Nephron (organoid): ENCODE data around the gene SLC2A9.
A peak's percentile ranks its signal among the peaks of the same experiment; 100 is the strongest.

Experiments used
- H3K27ac Mint-ChIP-seq, 3 experiments: 2 replicates each; pipeline ENCODE4 v1.8.0; 2020; ENCODE audit warnings: mixed read lengths in 3 of 3, mild to moderate bottlenecking in 2 of 3, moderate library complexity in 1 of 3
- H3K27me3 Mint-ChIP-seq: 2 replicates; pipeline ENCODE4 v1.8.0; 2021; ENCODE audit warnings: low read depth, mild to moderate bottlenecking, moderate library complexity, mixed read lengths
- H3K36me3 Mint-ChIP-seq: 2 replicates; pipeline ENCODE4 v1.8.0; 2020; ENCODE audit warnings: low read depth, mixed read lengths
- H3K4me1 Mint-ChIP-seq: 2 replicates; pipeline ENCODE4 v1.8.0; 2020; ENCODE audit warnings: mixed read lengths
- H3K4me3 Mint-ChIP-seq, 3 experiments: 2 replicates each; pipeline ENCODE4 v1.8.0; 2020; ENCODE audit warnings: mild to moderate bottlenecking in 3 of 3, mixed read lengths in 3 of 3, moderate library complexity in 2 of 3
- H3K9me3 Mint-ChIP-seq: 2 replicates; pipeline ENCODE4 v1.8.0; 2020; ENCODE audit warnings: mixed read lengths
- CTCF ChIP-seq, 3 experiments: fragments of 200-600 bp; sonication (generic); IDR thresholded peaks; one replicate each; pipeline ENCODE4 v1.5.0; 2021; ENCODE audit warnings: antibody characterized with exemption in 3 of 3; ENCODE audit not compliant: unreplicated experiment in 3 of 3

SLC2A9 gene

GRCh38 chr4:10048941-10049697 lies 27.8 kb upstream of the SLC2A9 start:
- Mint-ChIP-seq H3K27me3 (peaks cover 9% of the 10 kb centered on the region), H3K4me3 (no peak overlapping the region), H3K9me3 (no peaks in the 10 kb centered on the region), H3K27ac (no peak overlapping the region), H3K36me3 (no peaks in the 10 kb centered on the region), H3K4me1 (peaks cover 29% of the 10 kb centered on the region)
- TF ChIP-seq CTCF (IDR thresholded peaks at IDR 0.05; ENCODE audit: unreplicated experiment in 3 of 3): no peak

DNA sequence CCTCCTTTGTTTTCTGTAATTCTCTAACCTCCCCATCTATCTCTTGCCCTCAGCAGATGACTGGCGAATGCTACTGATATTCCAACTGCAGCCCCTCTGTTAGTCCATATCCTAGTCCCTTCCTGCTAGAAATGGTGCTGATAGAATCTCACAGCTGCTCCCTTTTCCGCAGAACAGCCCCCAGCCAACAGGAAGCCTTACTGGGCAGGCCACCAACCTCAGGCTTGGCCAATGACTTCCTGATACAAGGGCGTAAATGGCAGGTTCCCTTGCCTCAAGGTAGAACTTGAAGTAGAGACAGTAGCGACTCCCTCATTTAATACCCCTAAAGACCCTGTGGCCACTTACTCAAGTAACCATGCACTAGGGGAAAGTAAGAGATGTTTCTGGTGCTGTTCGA lies 26.7 kb upstream of the SLC2A9 start:
- H3K27me3 Mint-ChIP-seq: peaks cover 3% of the 10 kb centered on the region
- H3K9me3 Mint-ChIP-seq: no peaks in the 10 kb centered on the region
- H3K4me3 Mint-ChIP-seq: no peak overlapping the region
- H3K27ac Mint-ChIP-seq: no peak overlapping the region
- H3K36me3 Mint-ChIP-seq: no peaks in the 10 kb centered on the region
- no peak for TF ChIP-seq CTCF (IDR thresholded peaks at IDR 0.05; ENCODE audit: unreplicated experiment in 3 of 3)
- peaks cover 27% of the 10 kb centered on the region for H3K4me1 Mint-ChIP-seq

GRCh38 chr4:10046471-10046870 lies 25.2 kb upstream of the SLC2A9 start:
- no peak overlapping the region for H3K27ac Mint-ChIP-seq
- no peak for TF ChIP-seq CTCF (IDR thresholded peaks at IDR 0.05; ENCODE audit: unreplicated experiment in 3 of 3)
- peaks cover 17% of the 10 kb centered on the region for H3K4me1 Mint-ChIP-seq
- peaks cover 5% of the 10 kb centered on the region for H3K36me3 Mint-ChIP-seq
- peaks cover 8% of the 10 kb centered on the region for H3K9me3 Mint-ChIP-seq
- H3K4me3 Mint-ChIP-seq: no peak overlapping the region
- H3K27me3 Mint-ChIP-seq: peaks cover under 1% of the 10 kb centered on the region

GRCh38 chr4:10045481-10045880 lies 24.2 kb upstream of the SLC2A9 start:
- H3K27me3 Mint-ChIP-seq: no peaks in the 10 kb centered on the region
- H3K4me3 Mint-ChIP-seq: no peak overlapping the region
- H3K4me1 Mint-ChIP-seq: peaks cover 17% of the 10 kb centered on the region
- peaks cover 5% of the 10 kb centered on the region for H3K36me3 Mint-ChIP-seq
- no peak for TF ChIP-seq CTCF (IDR thresholded peaks at IDR 0.05; ENCODE audit: unreplicated experiment in 3 of 3)
- H3K27ac Mint-ChIP-seq: peak overlapping the region; percentile 54 to 73 (median 57)
- H3K9me3 Mint-ChIP-seq: peaks cover 8% of the 10 kb centered on the region

DNA sequence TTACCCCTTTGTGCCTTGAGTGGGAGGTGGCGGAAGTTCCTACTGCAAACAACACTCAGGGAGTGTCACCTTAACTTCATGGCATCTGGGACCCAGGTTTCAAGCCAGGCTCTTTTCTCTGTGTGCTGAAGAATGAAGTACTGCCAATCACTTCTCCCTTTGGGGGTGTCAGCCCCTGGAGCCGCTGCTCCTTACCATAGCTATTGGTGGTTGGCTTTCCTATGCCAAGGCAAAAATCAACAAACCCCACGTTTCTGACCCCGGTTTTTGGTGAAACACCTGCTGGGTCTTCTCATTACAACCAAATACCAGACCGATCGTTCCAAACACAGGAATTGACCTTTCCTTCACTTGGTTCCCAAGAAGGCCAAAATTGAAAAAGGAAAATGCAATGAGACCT lies 19.7 kb upstream of the SLC2A9 start:
- H3K4me1 Mint-ChIP-seq: peaks cover 19% of the 10 kb centered on the region
- H3K27me3 Mint-ChIP-seq: no peaks in the 10 kb centered on the region
- no peak overlapping the region for H3K4me3 Mint-ChIP-seq
- peaks cover 8% of the 10 kb centered on the region for H3K9me3 Mint-ChIP-seq
- peaks cover 5% of the 10 kb centered on the region for H3K36me3 Mint-ChIP-seq
- H3K27ac Mint-ChIP-seq: peak overlapping the region in 1 of 3 experiments; percentile 10
- TF ChIP-seq CTCF (IDR thresholded peaks at IDR 0.05; ENCODE audit: unreplicated experiment in 3 of 3): no peak
